Measurements from ENCODE around the gene NAP1L2.
"Not testable (repeated sequence)": the region's sequence is repeated elsewhere in the genome, so short reads cannot be mapped to it uniquely, and the experiment has no call there.

The NAP1L2 gene, protein sequence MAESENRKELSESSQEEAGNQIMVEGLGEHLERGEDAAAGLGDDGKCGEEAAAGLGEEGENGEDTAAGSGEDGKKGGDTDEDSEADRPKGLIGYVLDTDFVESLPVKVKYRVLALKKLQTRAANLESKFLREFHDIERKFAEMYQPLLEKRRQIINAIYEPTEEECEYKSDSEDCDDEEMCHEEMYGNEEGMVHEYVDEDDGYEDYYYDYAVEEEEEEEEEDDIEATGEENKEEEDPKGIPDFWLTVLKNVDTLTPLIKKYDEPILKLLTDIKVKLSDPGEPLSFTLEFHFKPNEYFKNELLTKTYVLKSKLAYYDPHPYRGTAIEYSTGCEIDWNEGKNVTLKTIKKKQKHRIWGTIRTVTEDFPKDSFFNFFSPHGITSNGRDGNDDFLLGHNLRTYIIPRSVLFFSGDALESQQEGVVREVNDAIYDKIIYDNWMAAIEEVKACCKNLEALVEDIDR

DNA sequence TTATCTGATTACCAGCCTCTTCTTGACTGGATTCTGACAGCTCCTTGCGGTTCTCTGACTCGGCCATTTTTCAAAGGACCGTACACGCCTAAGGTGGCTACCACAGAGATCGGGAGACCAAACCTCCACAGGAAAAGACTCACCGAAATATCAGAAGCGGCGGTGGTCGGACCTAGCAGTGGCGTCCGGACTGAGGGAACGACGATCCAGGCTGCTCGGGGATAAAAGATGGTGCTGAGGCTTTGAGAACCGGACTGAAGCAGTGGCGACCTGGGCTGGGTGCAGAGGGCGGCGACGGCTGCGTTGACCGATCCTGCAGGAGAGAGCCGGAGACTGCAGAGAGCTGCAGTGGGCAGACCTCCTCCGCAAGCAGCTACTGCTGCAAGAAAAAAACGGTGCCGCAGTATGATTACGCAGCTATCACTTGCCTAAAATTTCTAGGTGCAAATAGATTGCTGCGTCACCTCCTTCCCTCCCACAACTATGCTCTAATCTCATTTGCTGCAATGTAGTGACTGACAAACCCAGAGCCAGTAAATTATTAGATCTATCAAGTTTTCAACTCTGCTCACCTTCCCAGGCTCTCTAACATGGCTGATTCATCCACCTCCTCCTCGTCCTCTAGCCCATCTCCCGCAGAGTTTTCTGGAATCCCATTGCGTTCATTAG, at the start of gene NAP1L2:
NAP1L2 (minus strand) TSS at position 426 of the 669 bp plus-strand sequence; CDS start at position 67, 359 bp downstream.
- H3K9ac ChIP-seq (ENCODE audit: low read depth, low read length): peak within 1 kb of the TSS; percentile 61

DNA sequence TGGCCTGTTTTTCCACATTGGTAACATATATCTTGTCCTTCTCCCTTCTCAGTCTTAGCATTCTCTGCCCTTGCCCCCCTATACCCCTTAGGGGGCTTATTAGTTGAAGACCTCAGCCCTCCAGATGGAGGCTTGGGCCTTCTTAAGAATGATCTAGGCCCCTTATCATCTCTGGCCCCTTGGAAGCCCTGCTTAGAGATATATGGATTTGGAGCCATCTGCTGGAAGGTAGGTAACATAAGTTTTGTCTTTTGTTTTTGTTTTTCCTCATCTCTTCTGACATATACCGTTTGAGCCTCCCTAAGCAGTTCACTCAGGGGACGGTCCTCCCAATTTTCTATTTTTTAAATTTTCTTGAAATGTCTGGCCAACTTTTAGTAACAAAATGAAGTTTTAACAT, 48.3 kb upstream of the NAP1L2 start:
- H3K4me1 ChIP-seq (ENCODE audit: control insufficient read depth, insufficient read depth, low read length): no peaks in the 10 kb centered on the region
- no peak overlapping the region for H3K27ac ChIP-seq (ENCODE audit: low read depth, low read length)
- no peak overlapping the region for H3K9ac ChIP-seq (ENCODE audit: low read depth, low read length)

More for the DNA sequence above, at the start of gene NAP1L2:
- Histone ChIP-seq H3K36me3 (ENCODE audit: control insufficient read depth, insufficient read depth, low read length) (no peaks in the 10 kb centered on the region), H3K9me3 (ENCODE audit: control insufficient read depth, insufficient read depth, low read length) (peaks cover 15% of the 10 kb centered on the region; the same call in 1 of the 2 replicates), H3K4me1 (ENCODE audit: control insufficient read depth, insufficient read depth, low read length) (no peaks in the 10 kb centered on the region), H3K27me3 (ENCODE audit: control insufficient read depth, insufficient read depth, low read length) (no peaks in the 10 kb centered on the region), H3K27ac (ENCODE audit: low read depth, low read length) (peak within 1 kb of the TSS; percentile 31), H3K4me3 (ENCODE audit: low read depth, low read length) (peak within 1 kb of the TSS; percentile 73)

DNA sequence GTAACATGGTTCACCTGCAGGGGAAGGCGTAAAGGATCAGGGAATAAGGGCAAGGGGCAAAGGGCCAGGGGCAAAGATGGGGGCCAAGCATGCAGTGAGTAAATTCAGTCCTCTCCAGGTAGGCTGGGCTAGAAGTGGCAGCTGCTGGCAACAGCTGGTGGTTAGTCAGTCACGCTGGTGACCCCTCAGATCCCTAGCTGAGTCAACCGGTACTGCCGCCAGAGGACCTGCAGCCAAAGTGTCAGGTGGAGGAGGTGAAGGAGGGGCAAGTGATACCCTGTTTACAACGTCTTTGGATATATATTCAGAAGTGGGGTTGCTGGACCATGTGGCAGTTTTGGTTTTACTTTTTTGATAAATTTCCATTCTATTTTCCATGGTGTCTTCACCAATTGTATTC, 24.6 kb upstream of the NAP1L2 start:
- H3K36me3 ChIP-seq (ENCODE audit: control insufficient read depth, insufficient read depth, low read length): no peaks in the 10 kb centered on the region
- H3K4me1 ChIP-seq (ENCODE audit: control insufficient read depth, insufficient read depth, low read length): no peaks in the 10 kb centered on the region
- peaks cover 36% of the 10 kb centered on the region for H3K9me3 ChIP-seq (ENCODE audit: control insufficient read depth, insufficient read depth, low read length)
- no peak overlapping the region for H3K27ac ChIP-seq (ENCODE audit: low read depth, low read length)
- no peak overlapping the region for H3K9ac ChIP-seq (ENCODE audit: low read depth, low read length)
- no peak overlapping the region for H3K4me3 ChIP-seq (ENCODE audit: low read depth, low read length)
- H3K27me3 ChIP-seq (ENCODE audit: control insufficient read depth, insufficient read depth, low read length): no peaks in the 10 kb centered on the region

More for the DNA sequence above, 48.3 kb upstream of the NAP1L2 start:
- Histone ChIP-seq H3K9me3 (ENCODE audit: control insufficient read depth, insufficient read depth, low read length) (peaks cover 23% of the 10 kb centered on the region), H3K36me3 (ENCODE audit: control insufficient read depth, insufficient read depth, low read length) (no peaks in the 10 kb centered on the region), H3K4me3 (ENCODE audit: low read depth, low read length) (no peak overlapping the region), H3K27me3 (ENCODE audit: control insufficient read depth, insufficient read depth, low read length) (no peaks in the 10 kb centered on the region)

DNA sequence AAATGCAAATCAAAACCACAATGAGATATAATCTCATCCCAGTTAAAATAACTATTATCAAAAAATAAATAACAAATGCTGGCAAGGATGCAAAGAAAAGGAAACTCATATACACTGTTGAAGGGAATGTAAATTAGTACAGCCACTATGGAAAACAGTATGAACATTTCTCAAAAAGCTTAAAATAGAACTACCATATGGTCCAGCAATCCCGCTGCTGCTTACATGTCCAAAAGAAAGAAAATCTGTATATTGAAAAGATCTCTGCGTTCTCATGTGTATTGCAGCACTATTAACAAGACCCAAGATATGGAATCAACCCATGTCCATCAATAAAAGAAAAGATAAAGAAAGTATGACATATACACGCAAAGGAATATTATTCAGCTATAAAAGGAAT, 3.0 kb upstream of the NAP1L2 start:
- Histone ChIP-seq H3K27me3 (ENCODE audit: control insufficient read depth, insufficient read depth, low read length) (no peaks in the 10 kb centered on the region), H3K4me3 (ENCODE audit: low read depth, low read length) (no peak overlapping the region), H3K27ac (ENCODE audit: low read depth, low read length) (no peak overlapping the region), H3K9me3 (ENCODE audit: control insufficient read depth, insufficient read depth, low read length) (peaks cover 21% of the 10 kb centered on the region; the same call in 1 of the 2 replicates), H3K4me1 (ENCODE audit: control insufficient read depth, insufficient read depth, low read length) (no peaks in the 10 kb centered on the region), H3K36me3 (ENCODE audit: control insufficient read depth, insufficient read depth, low read length) (no peaks in the 10 kb centered on the region), H3K9ac (ENCODE audit: low read depth, low read length) (no peak overlapping the region)

DNA sequence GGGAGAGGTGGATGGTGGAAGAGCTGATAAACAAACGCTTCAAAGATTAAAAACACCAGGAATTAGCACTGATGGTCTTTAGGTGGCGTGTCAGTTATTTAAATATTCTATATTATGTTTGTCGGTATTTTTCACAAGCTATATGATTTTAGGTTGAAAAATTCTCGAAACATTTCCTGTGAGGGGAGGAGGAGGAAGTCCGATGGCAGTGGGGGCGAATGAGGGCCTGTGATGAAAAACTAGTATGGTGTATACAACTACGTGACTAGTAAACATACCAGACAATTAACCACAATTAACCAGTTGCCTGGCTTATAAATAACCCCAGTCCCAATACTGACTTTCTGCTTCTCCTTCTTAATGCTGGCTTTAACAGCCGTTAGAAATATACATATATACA, 595 bp upstream of the NAP1L2 start:
- H3K27ac ChIP-seq (ENCODE audit: low read depth, low read length): peak overlapping the region; percentile 31
- H3K4me3 ChIP-seq (ENCODE audit: low read depth, low read length): peak overlapping the region; percentile 73

DNA sequence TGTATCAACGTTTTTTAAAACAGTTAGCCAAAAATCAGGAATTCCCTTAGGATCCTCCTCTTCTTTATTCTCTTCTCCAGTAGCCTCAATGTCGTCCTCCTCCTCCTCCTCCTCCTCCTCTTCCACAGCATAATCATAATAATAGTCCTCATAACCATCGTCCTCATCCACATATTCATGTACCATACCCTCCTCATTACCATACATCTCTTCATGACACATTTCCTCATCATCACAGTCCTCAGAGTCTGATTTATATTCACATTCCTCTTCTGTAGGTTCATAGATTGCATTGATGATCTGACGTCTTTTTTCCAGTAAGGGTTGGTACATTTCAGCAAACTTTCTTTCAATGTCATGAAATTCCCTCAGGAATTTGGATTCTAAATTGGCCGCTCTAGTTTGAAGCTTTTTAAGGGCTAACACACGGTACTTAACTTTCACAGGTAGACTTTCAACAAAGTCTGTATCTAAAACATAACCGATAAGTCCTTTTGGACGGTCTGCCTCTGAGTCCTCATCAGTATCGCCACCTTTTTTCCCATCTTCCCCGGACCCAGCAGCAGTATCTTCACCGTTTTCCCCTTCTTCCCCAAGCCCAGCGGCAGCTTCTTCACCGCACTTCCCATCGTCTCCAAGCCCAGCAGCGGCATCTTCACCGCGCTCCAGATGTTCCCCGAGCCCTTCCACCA, 771 bp downstream of the NAP1L2 start:
- no peaks in the 10 kb centered on the region for H3K27me3 ChIP-seq (ENCODE audit: control insufficient read depth, insufficient read depth, low read length)
- peaks cover 9% of the 10 kb centered on the region; the same call in 1 of the 2 replicates for H3K9me3 ChIP-seq (ENCODE audit: control insufficient read depth, insufficient read depth, low read length)
- peak overlapping the region; percentile 61 for H3K9ac ChIP-seq (ENCODE audit: low read depth, low read length)
- H3K27ac ChIP-seq (ENCODE audit: low read depth, low read length): peak overlapping the region; percentile 19
- H3K4me1 ChIP-seq (ENCODE audit: control insufficient read depth, insufficient read depth, low read length): no peaks in the 10 kb centered on the region
- H3K4me3 ChIP-seq (ENCODE audit: low read depth, low read length): peak overlapping the region; percentile 73
- no peaks in the 10 kb centered on the region for H3K36me3 ChIP-seq (ENCODE audit: control insufficient read depth, insufficient read depth, low read length)

More for the DNA sequence above, 595 bp upstream of the NAP1L2 start:
- H3K9ac ChIP-seq (ENCODE audit: low read depth, low read length): 0 out of 2 replicates have a peak overlapping the region, but pooled peaks have one; percentile 61
- H3K4me1 ChIP-seq (ENCODE audit: control insufficient read depth, insufficient read depth, low read length): no peaks in the 10 kb centered on the region
- no peaks in the 10 kb centered on the region for H3K36me3 ChIP-seq (ENCODE audit: control insufficient read depth, insufficient read depth, low read length)
- no peaks in the 10 kb centered on the region for H3K27me3 ChIP-seq (ENCODE audit: control insufficient read depth, insufficient read depth, low read length)
- H3K9me3 ChIP-seq (ENCODE audit: control insufficient read depth, insufficient read depth, low read length): peaks cover 17% of the 10 kb centered on the region; the same call in 1 of the 2 replicates

DNA sequence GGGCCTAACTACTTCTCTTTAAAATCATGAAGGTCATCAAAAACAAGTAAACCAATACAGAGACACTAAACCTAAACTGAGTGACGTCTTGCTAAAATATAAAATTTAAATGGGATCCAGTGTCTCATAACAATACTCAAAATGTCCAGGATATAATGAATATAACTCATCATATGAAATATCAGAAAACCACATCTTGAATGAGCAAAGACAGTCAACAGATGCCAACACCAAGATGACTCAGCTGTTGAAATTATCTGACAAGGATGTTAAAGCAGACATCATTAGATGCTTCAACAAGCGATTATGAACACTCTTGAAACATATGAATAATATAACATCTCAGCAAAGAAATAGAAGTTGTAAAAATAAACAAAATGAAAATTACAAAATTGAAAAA, 8.3 kb downstream of the NAP1L2 start:
- no peak overlapping the region for H3K27ac ChIP-seq (ENCODE audit: low read depth, low read length)

DNA sequence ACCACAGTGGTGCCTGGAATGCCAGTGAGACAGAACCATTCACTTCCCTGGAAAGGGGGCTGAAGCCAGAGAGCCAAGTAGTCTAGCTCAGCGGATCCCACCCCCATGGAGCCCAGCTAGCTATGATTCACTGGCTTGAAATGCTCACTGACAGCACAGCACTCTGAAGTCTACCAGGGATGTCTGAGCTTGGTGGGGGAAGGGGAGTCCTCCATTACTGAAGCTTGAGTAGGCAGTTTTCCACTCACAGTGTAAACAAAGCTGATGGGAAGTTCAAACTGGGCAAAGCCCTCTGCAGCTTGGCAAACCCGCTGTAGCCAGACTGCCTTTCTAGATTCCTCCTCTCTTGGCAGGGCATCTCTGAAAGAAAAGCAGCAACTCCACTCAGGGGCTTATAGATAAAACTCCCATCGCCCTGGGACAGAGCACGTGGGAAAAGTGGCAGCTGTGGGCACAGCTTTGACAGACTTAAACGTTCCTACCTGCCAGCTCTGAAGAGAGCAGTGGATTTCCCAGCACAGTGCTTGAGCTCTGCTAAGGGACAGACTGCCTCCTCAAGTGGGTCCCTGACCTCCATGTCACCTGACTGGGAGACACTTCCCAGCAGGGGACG, 32.0 kb downstream of the NAP1L2 start:
- Histone ChIP-seq H3K9me3 (ENCODE audit: control insufficient read depth, insufficient read depth, low read length) (peaks cover 47% of the 10 kb centered on the region), H3K27ac (ENCODE audit: low read depth, low read length) (no peak overlapping the region), H3K27me3 (ENCODE audit: control insufficient read depth, insufficient read depth, low read length) (no peaks in the 10 kb centered on the region), H3K4me1 (ENCODE audit: control insufficient read depth, insufficient read depth, low read length) (no peaks in the 10 kb centered on the region), H3K9ac (ENCODE audit: low read depth, low read length) (no peak overlapping the region), H3K4me3 (ENCODE audit: low read depth, low read length) (no peak overlapping the region), H3K36me3 (ENCODE audit: control insufficient read depth, insufficient read depth, low read length) (no peaks in the 10 kb centered on the region)

More for the DNA sequence above, 8.3 kb downstream of the NAP1L2 start:
- no peaks in the 10 kb centered on the region for H3K36me3 ChIP-seq (ENCODE audit: control insufficient read depth, insufficient read depth, low read length)
- H3K27me3 ChIP-seq (ENCODE audit: control insufficient read depth, insufficient read depth, low read length): no peaks in the 10 kb centered on the region
- H3K4me1 ChIP-seq (ENCODE audit: control insufficient read depth, insufficient read depth, low read length): no peaks in the 10 kb centered on the region
- no peak overlapping the region for H3K4me3 ChIP-seq (ENCODE audit: low read depth, low read length)
- H3K9me3 ChIP-seq (ENCODE audit: control insufficient read depth, insufficient read depth, low read length): peaks cover 45% of the 10 kb centered on the region
- H3K9ac ChIP-seq (ENCODE audit: low read depth, low read length): no peak overlapping the region

DNA sequence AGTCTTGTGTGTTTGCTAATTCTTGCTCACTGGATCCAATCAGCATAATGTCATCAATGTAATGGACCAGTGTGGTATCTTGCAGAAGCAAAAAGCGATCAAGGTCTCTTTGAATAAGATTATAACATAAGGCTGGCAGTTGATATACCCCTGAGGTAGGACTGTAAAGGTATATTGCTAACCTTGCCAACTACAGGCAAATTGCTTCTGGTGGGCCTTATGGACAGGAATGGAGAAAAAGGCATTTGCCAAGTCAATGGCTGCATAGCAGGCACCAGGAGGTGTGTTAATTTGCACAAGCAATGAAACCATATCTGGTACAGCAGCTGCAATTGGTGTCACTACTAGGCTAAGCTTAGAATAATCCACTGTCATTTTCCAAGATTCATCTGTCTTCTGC, 45.7 kb downstream of the NAP1L2 start:
- H3K9me3 ChIP-seq (ENCODE audit: control insufficient read depth, insufficient read depth, low read length): peaks cover 46% of the 10 kb centered on the region
- not testable (repeated sequence) for H3K4me3 ChIP-seq (ENCODE audit: low read depth, low read length); H3K27me3 ChIP-seq (ENCODE audit: control insufficient read depth, insufficient read depth, low read length); H3K36me3 ChIP-seq (ENCODE audit: control insufficient read depth, insufficient read depth, low read length); H3K9ac ChIP-seq (ENCODE audit: low read depth, low read length); H3K4me1 ChIP-seq (ENCODE audit: control insufficient read depth, insufficient read depth, low read length); H3K27ac ChIP-seq (ENCODE audit: low read depth, low read length)
